ENCODE measurements around the gene C6orf89. TPM values are rescaled to one million over a fixed set of nuclear protein-coding genes. Genes with fewer than 3 reads are reported as not detected.
"Not testable (repeated sequence)": the region's sequence is repeated elsewhere in the genome, so short reads cannot be mapped to it uniquely, and the experiment has no call there.

C6orf89 gene
- total RNA-seq, 1 experiment from 2014 or later = 15.6 TPM

- no peak for DNase-seq
- Histone ChIP-seq H3K27me3 (ENCODE audit: control insufficient read depth, insufficient read depth, low read length) (no peaks in the 10 kb centered on the region), H3K4me3 (ENCODE audit: insufficient read depth, low read depth, low read length) (no peak overlapping the region), H3K36me3 (replicated peaks; ENCODE audit: control insufficient read depth, insufficient read depth, low read length) (no peaks in the 10 kb centered on the region)
Measured at GRCh38 chr6:36933519-36933918, 47.8 kb downstream of the C6orf89 start.

- no peaks in the 10 kb centered on the region for H3K27me3 ChIP-seq (ENCODE audit: control insufficient read depth, insufficient read depth, low read length)
- no peak for DNase-seq
- H3K4me3 ChIP-seq (ENCODE audit: insufficient read depth, low read depth, low read length) = no peak overlapping the region
- no peaks in the 10 kb centered on the region for H3K36me3 ChIP-seq (replicated peaks; ENCODE audit: control insufficient read depth, insufficient read depth, low read length)
Measured at GRCh38 chr6:36934901-36935300, 49.1 kb downstream of the C6orf89 start.

GRCh38 chr6:36936824-36937223 is 51.1 kb downstream of the C6orf89 start:
- no peak overlapping the region for H3K4me3 ChIP-seq (ENCODE audit: insufficient read depth, low read depth, low read length)
- DNase-seq = no peak
- H3K36me3 ChIP-seq (replicated peaks; ENCODE audit: control insufficient read depth, insufficient read depth, low read length) = no peaks in the 10 kb centered on the region
- H3K27me3 ChIP-seq (ENCODE audit: control insufficient read depth, insufficient read depth, low read length) = no peaks in the 10 kb centered on the region

GRCh38 chr6:36937896-36938295 is 52.1 kb downstream of the C6orf89 start:
- no peak overlapping the region for H3K4me3 ChIP-seq (ENCODE audit: insufficient read depth, low read depth, low read length)
- H3K27me3 ChIP-seq (ENCODE audit: control insufficient read depth, insufficient read depth, low read length) = no peaks in the 10 kb centered on the region
- DNase-seq = no peak
- H3K36me3 ChIP-seq (replicated peaks; ENCODE audit: control insufficient read depth, insufficient read depth, low read length) = no peaks in the 10 kb centered on the region

- DNase-seq = no peak
- Histone ChIP-seq H3K27me3 (ENCODE audit: control insufficient read depth, insufficient read depth, low read length) (no peaks in the 10 kb centered on the region), H3K4me3 (ENCODE audit: insufficient read depth, low read depth, low read length) (no peak overlapping the region), H3K36me3 (replicated peaks; ENCODE audit: control insufficient read depth, insufficient read depth, low read length) (no peaks in the 10 kb centered on the region)
Measured at GRCh38 chr6:36938536-36938935, 52.8 kb downstream of the C6orf89 start.

GRCh38 chr6:36939005-36939404 is 53.3 kb downstream of the C6orf89 start:
- not testable (repeated sequence) for DNase-seq

GRCh38 chr6:36940027-36940426 is 54.3 kb downstream of the C6orf89 start:
- no peaks in the 10 kb centered on the region for H3K36me3 ChIP-seq (replicated peaks; ENCODE audit: control insufficient read depth, insufficient read depth, low read length)
- H3K27me3 ChIP-seq (ENCODE audit: control insufficient read depth, insufficient read depth, low read length) = no peaks in the 10 kb centered on the region
- no peak overlapping the region for H3K4me3 ChIP-seq (ENCODE audit: insufficient read depth, low read depth, low read length)
- DNase-seq = no peak

More at GRCh38 chr6:36939005-36939404, 53.3 kb downstream of the C6orf89 start:
- not testable (repeated sequence) for H3K36me3 ChIP-seq (replicated peaks; ENCODE audit: control insufficient read depth, insufficient read depth, low read length); H3K4me3 ChIP-seq (ENCODE audit: insufficient read depth, low read depth, low read length); H3K27me3 ChIP-seq (ENCODE audit: control insufficient read depth, insufficient read depth, low read length)

- not testable (repeated sequence) for H3K36me3 ChIP-seq (replicated peaks; ENCODE audit: control insufficient read depth, insufficient read depth, low read length); H3K27me3 ChIP-seq (ENCODE audit: control insufficient read depth, insufficient read depth, low read length); DNase-seq; H3K4me3 ChIP-seq (ENCODE audit: insufficient read depth, low read depth, low read length)
Measured at GRCh38 chr6:36941561-36941960, 55.8 kb downstream of the C6orf89 start.

GRCh38 chr6:36942329-36942728 is 56.6 kb downstream of the C6orf89 start:
- not testable (repeated sequence) for H3K27me3 ChIP-seq (ENCODE audit: control insufficient read depth, insufficient read depth, low read length); H3K36me3 ChIP-seq (replicated peaks; ENCODE audit: control insufficient read depth, insufficient read depth, low read length); DNase-seq; H3K4me3 ChIP-seq (ENCODE audit: insufficient read depth, low read depth, low read length)

GRCh38 chr6:36944650-36945049 is 58.9 kb downstream of the C6orf89 start:
- no peaks in the 10 kb centered on the region for H3K36me3 ChIP-seq (replicated peaks; ENCODE audit: control insufficient read depth, insufficient read depth, low read length)
- H3K27me3 ChIP-seq (ENCODE audit: control insufficient read depth, insufficient read depth, low read length) = no peaks in the 10 kb centered on the region
- H3K4me3 ChIP-seq (ENCODE audit: insufficient read depth, low read depth, low read length) = no peak overlapping the region
- DNase-seq = no peak

GRCh38 chr6:36945301-36945700 is 59.5 kb downstream of the C6orf89 start:
- Histone ChIP-seq H3K4me3 (ENCODE audit: insufficient read depth, low read depth, low read length) (no peak overlapping the region), H3K36me3 (replicated peaks; ENCODE audit: control insufficient read depth, insufficient read depth, low read length) (no peaks in the 10 kb centered on the region), H3K27me3 (ENCODE audit: control insufficient read depth, insufficient read depth, low read length) (no peaks in the 10 kb centered on the region)
- no peak for DNase-seq

- DNase-seq = no peak
- no peak overlapping the region for H3K4me3 ChIP-seq (ENCODE audit: insufficient read depth, low read depth, low read length)
- H3K36me3 ChIP-seq (replicated peaks; ENCODE audit: control insufficient read depth, insufficient read depth, low read length) = no peaks in the 10 kb centered on the region
- no peaks in the 10 kb centered on the region for H3K27me3 ChIP-seq (ENCODE audit: control insufficient read depth, insufficient read depth, low read length)
Measured at GRCh38 chr6:36946526-36946925, 60.8 kb downstream of the C6orf89 start.

- DNase-seq = no peak
- H3K4me3 ChIP-seq (ENCODE audit: insufficient read depth, low read depth, low read length) = no peak overlapping the region
- no peaks in the 10 kb centered on the region for H3K36me3 ChIP-seq (replicated peaks; ENCODE audit: control insufficient read depth, insufficient read depth, low read length)
- no peaks in the 10 kb centered on the region for H3K27me3 ChIP-seq (ENCODE audit: control insufficient read depth, insufficient read depth, low read length)
Measured at GRCh38 chr6:36947570-36948351, 62.0 kb downstream of the C6orf89 start.

- not testable (repeated sequence) for H3K36me3 ChIP-seq (replicated peaks; ENCODE audit: control insufficient read depth, insufficient read depth, low read length); H3K27me3 ChIP-seq (ENCODE audit: control insufficient read depth, insufficient read depth, low read length); H3K4me3 ChIP-seq (ENCODE audit: insufficient read depth, low read depth, low read length); DNase-seq
Measured at GRCh38 chr6:36949076-36949475, 63.3 kb downstream of the C6orf89 start.

- Histone ChIP-seq H3K4me3 (ENCODE audit: insufficient read depth, low read depth, low read length) (no peak overlapping the region), H3K27me3 (ENCODE audit: control insufficient read depth, insufficient read depth, low read length) (no peaks in the 10 kb centered on the region), H3K36me3 (replicated peaks; ENCODE audit: control insufficient read depth, insufficient read depth, low read length) (no peaks in the 10 kb centered on the region)
- no peak for DNase-seq
Measured at GRCh38 chr6:36949636-36950035, 63.9 kb downstream of the C6orf89 start.

GRCh38 chr6:36953931-36954261 is 68.1 kb downstream of the C6orf89 start:
- Histone ChIP-seq H3K4me3 (ENCODE audit: insufficient read depth, low read depth, low read length) (no peak overlapping the region), H3K27me3 (ENCODE audit: control insufficient read depth, insufficient read depth, low read length) (no peaks in the 10 kb centered on the region), H3K36me3 (replicated peaks; ENCODE audit: control insufficient read depth, insufficient read depth, low read length) (no peaks in the 10 kb centered on the region)
- no peak for DNase-seq

Measured in H7 (cell line).